Aorta (tissue), 5 donors: ENCODE data around the gene WDR59. TPM values are rescaled to one million over a fixed set of nuclear protein-coding genes. Genes with fewer than 3 reads are reported as not detected.
A peak's percentile ranks its signal among the peaks of the same experiment; 100 is the strongest.
"Not testable (repeated sequence)": the region's sequence is repeated elsewhere in the genome, so short reads cannot be mapped to it uniquely, and the experiment has no call there.

Experiments
- ATAC-seq: fragments of 200-7000 bp; cut with Tn5 transposase; one replicate; pipeline ENCODE4 v1.9.1; 2022; ENCODE audit warnings: moderate library complexity; ENCODE audit not compliant: low FRiP score
- DNase-seq, 2 donors: peaks; one replicate each; pipeline ENCODE4 v3.0.0-alpha.2; 2020
- H3K27ac ChIP-seq, 2 donors: one replicate each; pipeline ENCODE4 v1.5.1; 2013; ENCODE audit warnings: low read length in 2 of 2, mild to moderate bottlenecking in 2 of 2, moderate library complexity in 2 of 2, control low read depth in 1 of 2, inconsistent platforms in 1 of 2, low read depth in 1 of 2
- H3K27me3 ChIP-seq, 2 donors: one replicate each; pipeline ENCODE4 v1.6.1; 2013; ENCODE audit warnings: control low read depth in 1 of 2, low read length in 1 of 2, mild to moderate bottlenecking in 1 of 2, moderate library complexity in 1 of 2; ENCODE audit not compliant: insufficient read depth in 2 of 2, control insufficient read depth in 1 of 2
- H3K36me3 ChIP-seq, 2 donors: one replicate each; pipeline ENCODE4 v1.6.1; 2013; ENCODE audit warnings: control low read depth in 1 of 2, low read length in 1 of 2, mild to moderate bottlenecking in 1 of 2; ENCODE audit not compliant: insufficient read depth in 2 of 2, control insufficient read depth in 1 of 2
- H3K4me1 ChIP-seq, 2 donors: one replicate each; pipeline ENCODE4 v1.6.1; 2013; ENCODE audit warnings: low read length in 2 of 2, control low read depth in 1 of 2, mild to moderate bottlenecking in 1 of 2, moderate library complexity in 1 of 2; ENCODE audit not compliant: insufficient read depth in 2 of 2, control insufficient read depth in 1 of 2
- H3K4me3 ChIP-seq, 2 donors: one replicate each; pipeline ENCODE4 v1.5.1; 2013; ENCODE audit warnings: low read length in 2 of 2, control low read depth in 1 of 2, mild to moderate bottlenecking in 1 of 2
- H3K9me3 ChIP-seq: one replicate; pipeline ENCODE4 v1.6.1; 2013; ENCODE audit warnings: mild to moderate bottlenecking, low read length; ENCODE audit not compliant: control insufficient read depth
- WGBS, 2 donors: extraction: QIAGEN DNeasy Blood & Tissue Kit; methylation state at CpG; one replicate each; pipeline ENCODE4 v1.1.7; 2013; 5-methylcytosine and 5-hydroxymethylcytosine counted together
- intact Hi-C, 2 donors: fragments of 100-400 bp; cut with DNase I; formaldehyde crosslinking; loops; one replicate each; pipeline versions ENCODE4 v1.14.2 to v1.15.0; 2022
- polyA plus RNA-seq, 2 donors: library from polyadenylated mRNA; stranded (reverse); fragments of 200-250 nt; gene quantifications; one replicate each; pipeline ENCODE4 v1.2.3, GENCODE V29; 2013
- total RNA-seq, 2 donors: library from RNA; stranded (reverse); fragmentation: NEBNext Ultra II Directional; extraction: Animal tissue kit (Norgen Biotek cat#: 25700); gene quantifications; one replicate each; pipeline ENCODE4 v1.2.1, GENCODE V29; 2021
- donor health status: healthy with polysubstance abuse.
- donor health status: Bipolar disorder and iron deficiency.
- donor health status: DM: no; HTN: no; CAD: no.
- donor health status: DM: no; HTN: no; CAD: no.
- donor health status: DM: yes; HTN: yes; CAD: no.

Gene WDR59
- total and polyA plus RNA-seq, 4 donors = 12.8 to 78.1 (median 48.3) TPM

DNA sequence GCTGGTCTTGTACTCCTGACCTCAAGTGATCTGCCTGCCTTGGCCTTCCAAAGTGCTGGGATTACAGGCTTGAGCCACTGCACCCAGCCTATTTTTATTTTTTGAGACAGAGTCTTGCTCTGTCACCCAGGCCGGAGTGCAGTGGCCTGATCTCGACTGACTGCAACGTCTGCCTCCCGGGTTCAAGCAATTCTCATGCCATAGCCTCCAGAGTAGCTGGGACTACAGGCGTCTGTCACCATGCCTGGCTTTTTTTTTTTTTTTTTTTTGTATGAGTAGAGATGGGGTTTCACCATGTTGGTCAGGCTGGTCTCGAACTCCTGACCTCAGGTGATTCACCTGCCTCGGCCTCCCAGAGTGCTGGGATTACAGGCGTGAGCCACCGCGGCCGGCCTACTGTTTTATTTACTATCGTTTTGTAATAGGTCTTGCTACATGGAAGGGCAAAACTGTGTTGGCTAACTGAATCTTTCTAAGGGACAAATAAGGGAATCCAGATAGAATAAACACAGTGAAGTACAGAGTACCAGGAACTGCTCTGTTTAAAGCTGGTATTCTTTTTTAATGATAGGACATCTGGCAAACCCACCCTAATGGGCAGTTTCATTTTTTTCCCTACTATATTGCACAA, 31.6 kb upstream of the WDR59 start:
- intact Hi-C loops, H3K27me3 ChIP-seq, ATAC-seq, H3K9me3 ChIP-seq, H3K36me3 ChIP-seq, H3K4me1 ChIP-seq, H3K4me3 ChIP-seq, H3K27ac ChIP-seq, DNase-seq: not testable (repeated sequence)
- 92 to 96% methylated on average over 12 of the region's 12 CpGs for WGBS, 2 donors

DNA sequence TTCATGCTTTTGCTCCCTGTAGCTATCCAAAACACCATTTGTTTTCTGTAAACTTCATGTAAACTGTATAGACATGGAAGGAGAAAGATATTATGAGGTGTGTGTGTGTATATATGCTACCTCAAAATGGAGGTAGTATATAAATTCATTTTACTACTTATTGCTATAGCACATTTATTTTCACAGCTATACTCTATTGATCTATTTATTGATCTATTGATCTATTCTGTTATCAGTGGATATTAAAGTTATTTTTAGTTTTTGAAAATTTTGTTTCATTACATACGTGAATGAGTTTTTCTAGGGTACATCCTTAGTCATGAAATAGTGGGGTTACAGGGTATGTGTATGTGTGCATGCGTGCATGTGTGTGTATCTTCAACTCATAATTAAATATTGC, 29.4 kb upstream of the WDR59 start:
- DNase-seq (no peak), ATAC-seq (no peak)
- Histone ChIP-seq H3K27me3 (no peaks in the 10 kb centered on the region), H3K27ac (no peak overlapping the region), H3K36me3 (no peaks in the 10 kb centered on the region), H3K4me1 (peaks cover 0 to 1% of the 10 kb centered on the region in 2 donors), H3K4me3 (no peak overlapping the region), H3K9me3 (no peaks in the 10 kb centered on the region)
- intact Hi-C loops = no loop called here
- 88 to 95% methylated on average over 2 of the region's 2 CpGs for WGBS, 2 donors

DNA sequence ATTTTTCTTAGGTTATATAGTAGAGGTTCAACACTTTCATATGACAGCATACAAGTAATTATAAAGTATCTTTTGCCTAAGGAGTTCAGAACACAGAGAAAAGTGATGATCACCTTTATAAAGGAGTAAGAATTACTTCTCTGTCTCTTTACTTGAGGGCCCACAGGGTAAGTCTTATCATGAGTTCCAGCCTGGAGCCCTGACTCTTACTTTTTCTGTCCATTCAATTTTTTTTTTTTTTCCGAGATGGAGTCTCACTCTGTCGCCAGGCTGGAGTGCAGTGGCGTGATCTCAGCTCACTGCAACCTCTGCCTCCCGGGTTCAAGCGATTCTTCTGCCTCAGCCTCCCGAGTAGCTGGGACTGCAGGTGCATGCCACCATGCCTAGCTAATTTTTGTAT, 28.2 kb upstream of the WDR59 start:
- intact Hi-C loops, H3K4me1 ChIP-seq, H3K36me3 ChIP-seq, H3K27me3 ChIP-seq, H3K4me3 ChIP-seq, H3K9me3 ChIP-seq, DNase-seq, H3K27ac ChIP-seq, ATAC-seq: not testable (repeated sequence)
- 87 to 90% methylated on average over 5 to 6 of the region's 6 CpGs for WGBS, 2 donors

DNA sequence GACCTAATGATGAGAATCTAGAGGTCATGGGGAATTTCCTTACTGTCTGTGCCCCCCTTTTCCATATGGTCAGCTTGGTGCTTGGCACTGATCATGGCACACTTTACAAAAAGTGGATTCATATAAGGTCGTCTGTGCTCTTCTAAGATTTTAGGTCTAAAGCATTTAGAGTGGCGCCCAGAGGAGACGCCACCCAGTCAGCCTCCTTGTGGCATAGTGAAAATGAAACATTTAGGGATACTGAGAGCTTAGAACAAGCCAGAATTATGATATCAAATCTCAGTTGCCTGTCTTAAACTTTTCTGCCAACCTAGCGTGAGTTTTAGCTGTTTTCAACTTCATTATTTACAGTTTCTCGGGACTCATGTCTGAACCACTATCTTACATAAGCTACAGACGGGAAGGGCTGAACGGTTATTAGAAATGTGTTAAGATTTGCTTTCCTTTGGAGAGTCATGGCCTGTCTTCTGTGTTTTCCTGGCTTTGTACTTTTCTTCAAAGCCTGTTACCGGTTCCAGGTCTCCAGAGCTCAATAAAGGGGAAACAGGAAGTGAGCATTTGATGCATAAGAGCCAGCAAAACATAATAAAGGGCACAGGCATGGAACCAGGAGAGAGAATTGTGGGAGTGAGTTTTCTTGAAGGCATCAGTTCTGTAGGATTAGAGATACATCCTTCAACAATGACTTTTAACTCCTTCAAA, 27.6 kb upstream of the WDR59 start:
- ATAC-seq = peak; percentile 46

DNA sequence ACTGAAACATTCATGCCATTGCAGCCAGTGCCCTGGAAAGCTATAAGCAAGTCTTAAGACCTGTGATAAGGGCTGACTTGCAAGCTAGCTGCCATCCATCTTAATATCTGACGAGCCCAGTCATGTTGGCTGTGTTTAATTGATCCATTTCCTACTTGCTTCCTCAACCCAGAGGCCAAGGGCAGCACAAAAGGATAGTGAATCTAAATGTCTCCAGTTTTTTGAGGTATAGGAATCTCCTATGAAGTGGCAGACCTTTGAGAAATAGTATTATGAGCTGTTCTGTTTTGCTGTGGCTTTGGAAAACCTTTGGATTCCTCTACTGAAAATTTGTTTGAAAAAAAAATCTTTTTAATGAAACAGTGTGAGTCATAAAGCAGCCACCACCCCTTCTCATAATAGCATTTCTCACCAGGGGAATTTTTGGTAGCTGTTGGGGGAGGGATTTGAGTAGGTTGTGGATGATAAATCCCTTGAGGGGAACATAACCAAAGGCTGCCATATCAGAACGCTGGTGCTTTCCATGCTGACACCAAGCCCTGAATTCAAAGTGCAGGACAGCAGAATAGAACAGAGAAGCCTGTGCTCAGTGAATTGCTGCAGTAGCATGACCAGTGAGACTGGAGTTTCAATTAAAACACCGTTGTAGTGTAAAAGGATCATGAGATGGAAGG, 26.8 kb upstream of the WDR59 start:
- DNase-seq (no peak), ATAC-seq (peak; percentile 89)
- H3K27me3 ChIP-seq = no peaks in the 10 kb centered on the region
- H3K9me3 ChIP-seq = no peaks in the 10 kb centered on the region
- no peaks in the 10 kb centered on the region for H3K36me3 ChIP-seq
- no peak overlapping the region for H3K4me3 ChIP-seq
- intact Hi-C loops = loop anchor here in 1 of 2 donors (1.0 kb wide), 1 partner anchor 33 kb away; no protein-coding TSS in a partner anchor
- 8 to 20% methylated on average over 3 of the region's 3 CpGs for WGBS, 2 donors
- peaks cover 0 to 1% of the 10 kb centered on the region in 2 donors for H3K4me1 ChIP-seq
- peak overlapping the region; percentile 83 to 94 for H3K27ac ChIP-seq

More for the DNA sequence above, 27.6 kb upstream of the WDR59 start:
- Histone ChIP-seq H3K9me3 (no peaks in the 10 kb centered on the region), H3K36me3 (no peaks in the 10 kb centered on the region), H3K4me3 (no peak overlapping the region), H3K4me1 (peaks cover 0 to 1% of the 10 kb centered on the region in 2 donors), H3K27ac (peak overlapping the region; percentile 79 to 83), H3K27me3 (no peaks in the 10 kb centered on the region)
- WGBS, 2 donors = 44 to 52% methylated on average over 8 of the region's 8 CpGs
- intact Hi-C loops = loop anchor here in 1 of 2 donors (1.0 kb wide), 1 partner anchor 32 kb away; no protein-coding TSS in a partner anchor
- DNase-seq = no peak

DNA sequence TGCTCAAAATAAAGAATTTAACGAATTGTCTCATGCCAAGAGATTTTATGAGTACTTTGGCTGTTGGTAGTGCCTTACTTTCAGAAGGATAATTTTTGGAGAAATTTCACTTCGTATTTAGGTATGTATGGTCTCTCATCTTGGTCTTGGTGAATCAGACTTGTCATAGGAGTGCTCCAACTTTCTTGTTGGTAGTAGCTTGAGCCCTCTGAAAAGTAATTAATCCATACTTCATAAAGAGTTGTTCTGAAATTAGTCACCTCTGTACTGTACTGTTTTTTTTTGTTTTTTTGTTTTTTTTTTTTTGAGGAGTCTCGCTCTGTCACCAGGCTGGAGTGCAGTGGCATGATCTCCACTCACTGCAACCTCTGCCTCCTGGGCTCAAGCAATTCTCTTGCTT, 25.5 kb upstream of the WDR59 start:
- H3K4me3 ChIP-seq = no peak overlapping the region
- H3K4me1 ChIP-seq = peaks cover 0 to 1% of the 10 kb centered on the region in 2 donors
- no peak for ATAC-seq
- 54 to 62% methylated on average over 3 of the region's 3 CpGs for WGBS, 2 donors
- DNase-seq = no peak
- no peak overlapping the region for H3K27ac ChIP-seq
- intact Hi-C loops = no loop called here
- no peaks in the 10 kb centered on the region for H3K36me3 ChIP-seq
- H3K27me3 ChIP-seq = no peaks in the 10 kb centered on the region
- no peaks in the 10 kb centered on the region for H3K9me3 ChIP-seq

DNA sequence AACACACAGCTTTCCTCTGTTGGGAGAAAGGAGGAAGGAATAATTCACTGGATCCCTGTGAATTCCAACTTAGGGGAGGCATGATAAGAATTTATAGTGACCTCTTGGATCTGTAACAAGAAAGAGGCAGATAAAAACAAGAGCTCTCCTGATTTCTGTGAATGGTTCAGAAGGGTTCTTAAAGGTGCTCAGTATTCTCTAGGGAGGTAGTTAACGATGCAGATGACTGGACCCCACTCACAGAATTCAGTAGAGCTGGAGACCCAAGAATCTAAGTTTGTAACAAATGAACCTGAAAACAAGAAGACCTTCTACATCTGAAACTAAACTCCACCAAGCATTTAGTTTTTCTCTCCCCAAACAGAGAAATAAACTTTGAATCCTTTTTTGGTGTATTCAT, 22.5 kb upstream of the WDR59 start:
- Histone ChIP-seq H3K4me3 (no peak overlapping the region), H3K36me3 (no peaks in the 10 kb centered on the region), H3K27ac (no peak overlapping the region), H3K9me3 (no peaks in the 10 kb centered on the region), H3K4me1 (no peaks in the 10 kb centered on the region), H3K27me3 (no peaks in the 10 kb centered on the region)
- no peak for ATAC-seq
- DNase-seq = no peak
- intact Hi-C loops = no loop called here
- 88 to 89% methylated on average over 1 of the region's 1 CpG for WGBS, 2 donors

DNA sequence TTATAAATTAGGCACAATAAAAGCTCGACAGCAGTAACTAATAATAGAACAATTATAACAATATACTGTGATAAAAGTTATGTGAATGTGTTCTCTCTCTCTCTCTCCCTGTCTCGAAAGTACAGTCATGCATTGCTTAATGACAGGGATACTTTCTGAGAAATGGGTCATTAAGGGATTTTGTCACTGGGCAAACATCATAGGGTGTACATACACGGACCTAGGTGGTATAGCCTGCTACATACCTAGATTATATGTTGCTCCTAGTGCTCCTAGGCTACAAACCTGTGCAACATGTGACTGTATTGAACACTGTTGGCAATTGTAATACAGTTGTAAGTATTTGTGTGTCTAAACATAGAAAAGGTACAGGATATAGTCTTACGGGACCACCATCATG, 20.8 kb upstream of the WDR59 start:
- ATAC-seq (no peak), DNase-seq (no peak)
- H3K4me1 ChIP-seq = no peaks in the 10 kb centered on the region
- no peaks in the 10 kb centered on the region for H3K36me3 ChIP-seq
- H3K27me3 ChIP-seq = no peaks in the 10 kb centered on the region
- H3K9me3 ChIP-seq = no peaks in the 10 kb centered on the region
- no peak overlapping the region for H3K4me3 ChIP-seq
- intact Hi-C loops = no loop called here
- 82 to 88% methylated on average over 4 of the region's 4 CpGs for WGBS, 2 donors
- no peak overlapping the region for H3K27ac ChIP-seq
